HepG2 (cell line): ENCODE data around the gene TMEM222. TPM values are rescaled to one million over a fixed set of nuclear protein-coding genes. Genes with fewer than 3 reads are reported as not detected.
"Not testable (repeated sequence)": the region's sequence is repeated elsewhere in the genome, so short reads cannot be mapped to it uniquely, and the experiment has no call there.

Experiments used
- ATAC-seq: fragments of 200-7000 bp; cut with Tn5 transposase; 3 replicates; pipeline ENCODE4 v1.9.1; 2020; ENCODE audit warnings: mild to moderate bottlenecking, moderate library complexity
- BruUV-seq: library from RNA; stranded (reverse); fragments of 400-500 nt; replicated peaks from 2 replicates; lab custom pipeline; 2021; lab: Mats Ljungman, UMichigan
- CTCF ChIA-PET: fragments of 300-600 bp; formaldehyde crosslinking; extraction: SDS; loops from one replicate; lab custom pipeline; 2021; ENCODE audit warnings: low total read pairs, inconsistent platforms, low intra/inter-chr PET ratio; lab: Yijun Ruan, JAX
- POLR2A ChIA-PET: fragments of 350-600 bp; sonication (Branson Sonifier 250); formaldehyde crosslinking; loops from one replicate; lab custom pipeline; 2020; ENCODE audit warnings: antibody characterized with exemption, inconsistent platforms; lab: Yijun Ruan, JAX
- DNase-seq: peaks from one replicate; pipeline ENCODE4 v3.0.0-alpha.2; 2015; ENCODE audit warnings: low spot score
- FAIRE-seq: peaks from 3 replicates; lab custom pipeline; 2011; peaks lifted over from hg19 to GRCh38; lab: Jason Lieb, UNC
- H2AFZ ChIP-seq: one replicate; pipeline ENCODE4 v1.6.1; 2011; ENCODE audit warnings: low read length, inconsistent platforms
- H3K27ac ChIP-seq: fragments of 300-600 bp; 3 replicates; pipeline ENCODE4 v1.8.0; 2011; ENCODE audit warnings: mixed run types, mild to moderate bottlenecking, mixed read lengths, low read length, inconsistent platforms; ENCODE audit not compliant: insufficient read depth; ENCODE audit errors: extremely low read length
- H3K27me3 ChIP-seq, 2 experiments: fragments of 200-600 bp in 1 of 2; 2 replicates in 1 of 2; 3 replicates in 1 of 2; pipeline versions ENCODE4 v1.6.0 to v1.8.0; 2011; ENCODE audit warnings: low read length in 2 of 2, mild to moderate bottlenecking in 2 of 2, moderate library complexity in 2 of 2, inconsistent platforms in 1 of 2; ENCODE audit not compliant: insufficient read depth in 2 of 2, control insufficient read depth in 1 of 2
- H3K36me3 ChIP-seq, 2 experiments: fragments of 200-600 bp in 1 of 2; replicated peaks in 1 of 2; 2 replicates in 1 of 2; 3 replicates in 1 of 2; pipeline versions ENCODE4 v1.5.1 to v1.8.0; 2011; ENCODE audit warnings: low read length in 2 of 2, inconsistent platforms in 1 of 2; ENCODE audit not compliant: insufficient read depth in 2 of 2, control insufficient read depth in 1 of 2
- H3K4me1 ChIP-seq: 2 replicates; pipeline ENCODE4 v1.5.1; 2012; ENCODE audit warnings: low read length, inconsistent platforms; ENCODE audit not compliant: insufficient read depth
- H3K4me2 ChIP-seq: 2 replicates; pipeline ENCODE4 v1.6.0; 2011; ENCODE audit warnings: low read depth, low read length, inconsistent platforms
- H3K4me3 ChIP-seq, 3 experiments: fragments of 200-600 bp in 1 of 3; sonication (generic), shearing (Covaris generic) in 1 of 3; replicated peaks in 1 of 3; 2 replicates each; pipeline ENCODE4 v1.5.1; 2011 to 2016; ENCODE audit warnings: low read length in 3 of 3, inconsistent platforms in 2 of 3, low read depth in 2 of 3, mild to moderate bottlenecking in 2 of 3, control low read depth in 1 of 3, mixed read lengths in 1 of 3; ENCODE audit not compliant: insufficient read depth in 1 of 3
- H3K79me2 ChIP-seq: one replicate; pipeline ENCODE4 v1.6.1; 2011; ENCODE audit warnings: low read length, inconsistent platforms; ENCODE audit not compliant: insufficient read depth
- H3K9ac ChIP-seq: 2 replicates; pipeline ENCODE4 v1.6.0; 2011; ENCODE audit warnings: mild to moderate bottlenecking, low read depth, low read length, inconsistent platforms; ENCODE audit not compliant: insufficient read depth
- H3K9me3 ChIP-seq: 2 replicates; pipeline ENCODE4 v1.5.1; 2012; ENCODE audit warnings: mild to moderate bottlenecking, low read length
- H4K20me1 ChIP-seq: 2 replicates; pipeline ENCODE4 v1.6.0; 2011; ENCODE audit warnings: inconsistent platforms, mild to moderate bottlenecking, low read length, moderate library complexity; ENCODE audit not compliant: insufficient read depth
- AHR ChIP-seq: IDR thresholded peaks from 2 replicates; pipeline ENCODE4 v1.6.1; 2018; ENCODE audit warnings: missing genetic modification reagents, missing compliant biosample characterization
- NFATC3 ChIP-seq: sonication (generic); formaldehyde crosslinking; IDR thresholded peaks from 2 replicates; pipeline ENCODE4 v1.5.1; 2020; ENCODE audit warnings: mild to moderate bottlenecking, missing genetic modification reagents
- NFIC ChIP-seq: IDR thresholded peaks from 2 replicates; pipeline ENCODE4 v1.6.1; 2012; ENCODE audit warnings: mild to moderate bottlenecking, low read length, inconsistent platforms
- PHF5A ChIP-seq: IDR thresholded peaks from one replicate; pipeline ENCODE4 v1.6.1; 2018; ENCODE audit warnings: low read depth, missing genetic modification reagents; ENCODE audit not compliant: unreplicated experiment
- SKIL ChIP-seq: sonication (generic); formaldehyde crosslinking; IDR thresholded peaks from 2 replicates; pipeline ENCODE4 v1.8.0; 2022; ENCODE audit warnings: missing genetic modification reagents, mild to moderate bottlenecking, moderate library complexity, borderline replicate concordance
- TEF ChIP-seq: sonication (generic); formaldehyde crosslinking; IDR thresholded peaks from 2 replicates; pipeline ENCODE4 v1.5.0; 2020; ENCODE audit warnings: missing genetic modification reagents
- ZNF432 ChIP-seq: sonication (generic); formaldehyde crosslinking; IDR thresholded peaks from 2 replicates; pipeline ENCODE4 v1.5.0; 2020; ENCODE audit warnings: missing genetic modification reagents, mild to moderate bottlenecking, borderline replicate concordance
- WGBS: methylation state at CpG from one replicate; pipeline ENCODE4 v1.1.6; 2017; ENCODE audit warnings: low lambda C conversion rate; 5-methylcytosine and 5-hydroxymethylcytosine counted together
- in situ Hi-C: cut with HindIII; loops from 2 replicates; pipeline ENCODE4 v1.10.0; 2017; ENCODE audit warnings: low pct_unique_long_range_greater_than_20kb; ENCODE audit not compliant: extremely low pct_ligation_motif_present
- intact Hi-C: fragments of 100-400 bp; cut with micrococcal nuclease; formaldehyde crosslinking; loops from one replicate; pipeline ENCODE4 v1.10.0; 2022; ENCODE audit not compliant: unreplicated experiment
- polyA plus RNA-seq, 8 experiments: library from polyadenylated mRNA; depleted of rRNA in 3 of 8; stranded (reverse) in 7 of 8; unstranded in 1 of 8; fragments of >200 nt; fragmentation: Illumina TruSeq in 4 of 8; extraction: Trizol in 4 of 8; gene quantifications; 2 replicates each; pipeline versions ENCODE4 v1.2.1 to v1.2.3, GENCODE V29; 2011 to 2016; ENCODE audit warnings: low read depth in 4 of 8, missing spikeins in 1 of 8, mixed read lengths in 1 of 8; ENCODE audit not compliant: insufficient read depth in 1 of 8
- total RNA-seq, 5 experiments: library from RNA; depleted of rRNA; stranded (reverse); fragments of >200 nt; fragmentation: Illumina TruSeq; extraction: Trizol; gene quantifications; 2 replicates each; pipeline ENCODE4 v1.2.3, GENCODE V29; 2016; ENCODE audit warnings: low read depth in 1 of 5

TMEM222 gene
- total and polyA plus RNA-seq, 2 of the 13 experiments (the other 11 are each of a cell fraction or from before 2014, with no cell fraction given), result 22.7 to 29.6 TPM

- TF ChIP-seq PHF5A (CRISPR knock-in tag), result no peak
- TF ChIP-seq TEF, result no peak
- no peak for TF ChIP-seq AHR (CRISPR knock-in tag)
- TF ChIP-seq ZNF432, result no peak
- TF ChIP-seq SKIL (CRISPR knock-in tag), result no peak
- TF ChIP-seq NFIC, result no peak
- no peak for TF ChIP-seq NFATC3 (CRISPR knock-in tag)
These were observed 36.7 kb upstream of the TMEM222 start (continued) for GRCh38 chr1:27285274-27285660.

GRCh38 chr1:27285821-27286220 lies 36.1 kb upstream of the TMEM222 start:
- H2AFZ ChIP-seq, H3K27ac ChIP-seq, ATAC-seq, H3K27me3 ChIP-seq, DNase-seq, POLR2A ChIA-PET, FAIRE-seq, H3K9me3 ChIP-seq, H3K4me3 ChIP-seq, intact Hi-C loops, H4K20me1 ChIP-seq, H3K79me2 ChIP-seq, H3K4me2 ChIP-seq, BruUV-seq, H3K4me1 ChIP-seq, H3K9ac ChIP-seq: not testable (repeated sequence)
- CTCF ChIA-PET, result interaction anchor here (2.1 kb wide), 1 partner anchor 87 kb away, joined by 22 read pairs; no protein-coding TSS in a partner anchor
- in situ Hi-C loops, result loop anchor here (10.0 kb wide), 1 partner anchor 241 kb away; no protein-coding TSS in a partner anchor
- peaks cover 4 to 10% of the 10 kb centered on the region in 2 experiments; a peak in 2 of 5 replicates for H3K36me3 ChIP-seq
- WGBS, result 95% methylated on average over 7 of the region's 7 CpGs

GRCh38 chr1:27289125-27289524 lies 32.8 kb upstream of the TMEM222 start:
- ATAC-seq, H3K27me3 ChIP-seq, BruUV-seq, H3K9me3 ChIP-seq, FAIRE-seq, POLR2A ChIA-PET, H3K79me2 ChIP-seq, DNase-seq, H4K20me1 ChIP-seq, H3K4me2 ChIP-seq, H3K9ac ChIP-seq, H3K27ac ChIP-seq, H3K4me1 ChIP-seq, H3K4me3 ChIP-seq, intact Hi-C loops, CTCF ChIA-PET, H2AFZ ChIP-seq: not testable (repeated sequence)
- no CpG with 5 or more reads among the region's 29 CpGs for WGBS
- peaks cover 2 to 11% of the 10 kb centered on the region in 2 experiments; a peak in 3 of 5 replicates for H3K36me3 ChIP-seq
- in situ Hi-C loops, result loop anchor here (10.0 kb wide), 1 partner anchor 244 kb away; no protein-coding TSS in a partner anchor
